Neuron (in vitro differentiated cells): Measurements from ENCODE around the gene MTF2.

Experiments used
- H2AFZ ChIP-seq: one replicate; pipeline ENCODE4 v1.6.1; 2013; ENCODE audit warnings: low read depth, mild to moderate bottlenecking, inconsistent platforms, low read length, moderate library complexity
- H3K27me3 ChIP-seq: one replicate; pipeline ENCODE4 v1.6.1; 2013; ENCODE audit warnings: low read length; ENCODE audit not compliant: insufficient read depth
- H3K36me3 ChIP-seq: one replicate; pipeline ENCODE4 v1.6.1; 2013; ENCODE audit warnings: low read length; ENCODE audit not compliant: insufficient read depth
- H3K4me1 ChIP-seq: one replicate; pipeline ENCODE4 v1.6.1; 2013; ENCODE audit warnings: low read length; ENCODE audit not compliant: insufficient read depth
- H3K4me3 ChIP-seq: 2 replicates; pipeline ENCODE4 v1.5.1; 2013; ENCODE audit warnings: mild to moderate bottlenecking, low read length, moderate library complexity
- H3K9me3 ChIP-seq: one replicate; pipeline ENCODE4 v1.6.1; 2013; ENCODE audit warnings: low read length

MTF2 gene

GRCh38 chr1:93056649-93057048 lies 22.4 kb upstream of the MTF2 start:
- Histone ChIP-seq H3K27me3 (no peaks in the 10 kb centered on the region), H3K4me1 (no peaks in the 10 kb centered on the region), H3K36me3 (no peaks in the 10 kb centered on the region), H2AFZ (no peak overlapping the region), H3K4me3 (no peak overlapping the region), H3K9me3 (no peaks in the 10 kb centered on the region)

GRCh38 chr1:93061895-93062792 lies 16.9 kb upstream of the MTF2 start:
- H3K36me3 ChIP-seq, result no peaks in the 10 kb centered on the region
- no peak overlapping the region for H3K4me3 ChIP-seq
- no peak overlapping the region for H2AFZ ChIP-seq
- no peaks in the 10 kb centered on the region for H3K27me3 ChIP-seq
- no peaks in the 10 kb centered on the region for H3K9me3 ChIP-seq
- H3K4me1 ChIP-seq, result no peaks in the 10 kb centered on the region

GRCh38 chr1:93076268-93076667 lies 2.8 kb upstream of the MTF2 start:
- H3K4me1 ChIP-seq, result peaks cover 8% of the 10 kb centered on the region
- H3K4me3 ChIP-seq, result no peak overlapping the region
- no peaks in the 10 kb centered on the region for H3K36me3 ChIP-seq
- no peaks in the 10 kb centered on the region for H3K9me3 ChIP-seq
- H2AFZ ChIP-seq, result no peak overlapping the region
- H3K27me3 ChIP-seq, result no peaks in the 10 kb centered on the region

GRCh38 chr1:93078203-93078602 lies 880 bp upstream of the MTF2 start:
- H3K27me3 ChIP-seq, result no peaks in the 10 kb centered on the region
- H3K36me3 ChIP-seq, result peaks cover 10% of the 10 kb centered on the region
- H3K4me1 ChIP-seq, result peaks cover 18% of the 10 kb centered on the region
- peaks cover 4% of the 10 kb centered on the region for H3K9me3 ChIP-seq
- peak overlapping the region; percentile 81 for H2AFZ ChIP-seq
- peak overlapping the region; percentile 97 for H3K4me3 ChIP-seq

GRCh38 chr1:93078638-93078985 lies 471 bp upstream of the MTF2 start:
- Histone ChIP-seq H3K4me3 (peak overlapping the region; percentile 97), H3K27me3 (no peaks in the 10 kb centered on the region)

GRCh38 chr1:93079685-93080141 lies 630 bp downstream of the MTF2 start:
- Histone ChIP-seq H3K36me3 (peaks cover 18% of the 10 kb centered on the region), H3K9me3 (peaks cover 13% of the 10 kb centered on the region), H3K27me3 (no peaks in the 10 kb centered on the region), H2AFZ (peak overlapping the region; percentile 55), H3K4me3 (peak overlapping the region; percentile 97), H3K4me1 (peaks cover 18% of the 10 kb centered on the region)

More at GRCh38 chr1:93078638-93078985, 471 bp upstream of the MTF2 start:
- Histone ChIP-seq H3K4me1 (peaks cover 18% of the 10 kb centered on the region), H3K9me3 (peaks cover 8% of the 10 kb centered on the region), H3K36me3 (peaks cover 14% of the 10 kb centered on the region), H2AFZ (peak overlapping the region; percentile 81)

GRCh38 chr1:93080179-93080823 lies 1.2 kb downstream of the MTF2 start:
- Histone ChIP-seq H3K9me3 (peaks cover 13% of the 10 kb centered on the region), H3K36me3 (peaks cover 23% of the 10 kb centered on the region), H3K4me1 (peaks cover 18% of the 10 kb centered on the region), H2AFZ (no peak overlapping the region), H3K27me3 (no peaks in the 10 kb centered on the region), H3K4me3 (peak overlapping the region; percentile 97)

GRCh38 chr1:93081716-93082115 lies 2.6 kb downstream of the MTF2 start:
- H2AFZ ChIP-seq, result no peak overlapping the region
- no peaks in the 10 kb centered on the region for H3K27me3 ChIP-seq
- H3K9me3 ChIP-seq, result peaks cover 16% of the 10 kb centered on the region
- H3K36me3 ChIP-seq, result peaks cover 32% of the 10 kb centered on the region
- H3K4me3 ChIP-seq, result peak overlapping the region; percentile 97
- H3K4me1 ChIP-seq, result peaks cover 18% of the 10 kb centered on the region

- H3K4me3 ChIP-seq, result no peak overlapping the region
- H2AFZ ChIP-seq, result no peak overlapping the region
- H3K27me3 ChIP-seq, result no peaks in the 10 kb centered on the region
- H3K36me3 ChIP-seq, result peaks cover 36% of the 10 kb centered on the region
- H3K9me3 ChIP-seq, result peaks cover 17% of the 10 kb centered on the region
- H3K4me1 ChIP-seq, result peaks cover 18% of the 10 kb centered on the region
Observed at GRCh38 chr1:93082313-93082712, 3.2 kb downstream of the MTF2 start.

- Histone ChIP-seq H3K36me3 (peaks cover 44% of the 10 kb centered on the region), H3K27me3 (no peaks in the 10 kb centered on the region), H3K9me3 (peaks cover 20% of the 10 kb centered on the region), H3K4me3 (no peak overlapping the region), H2AFZ (no peak overlapping the region), H3K4me1 (peaks cover 15% of the 10 kb centered on the region)
Observed at GRCh38 chr1:93083979-93084378, 4.9 kb downstream of the MTF2 start.

- Histone ChIP-seq H3K9me3 (peaks cover 25% of the 10 kb centered on the region), H3K36me3 (peaks cover 46% of the 10 kb centered on the region), H2AFZ (no peak overlapping the region), H3K4me3 (no peak overlapping the region), H3K4me1 (no peaks in the 10 kb centered on the region), H3K27me3 (no peaks in the 10 kb centered on the region)
Observed at GRCh38 chr1:93087532-93087931, 8.4 kb downstream of the MTF2 start.

- no peaks in the 10 kb centered on the region for H3K4me1 ChIP-seq
- H2AFZ ChIP-seq, result no peak overlapping the region
- no peaks in the 10 kb centered on the region for H3K27me3 ChIP-seq
- H3K36me3 ChIP-seq, result peaks cover 13% of the 10 kb centered on the region
- H3K4me3 ChIP-seq, result no peak overlapping the region
- H3K9me3 ChIP-seq, result peaks cover 9% of the 10 kb centered on the region
Observed at GRCh38 chr1:93093332-93094006, 14.4 kb downstream of the MTF2 start.
